Measurements from ENCODE around the gene CNKSR3. TPM values are rescaled to one million over a fixed set of nuclear protein-coding genes. Genes with fewer than 3 reads are reported as not detected.

CNKSR3 gene
- total RNA-seq, 6 experiments from 2014 or later = 15.3 to 21.7 (median 18.7) TPM

DNA sequence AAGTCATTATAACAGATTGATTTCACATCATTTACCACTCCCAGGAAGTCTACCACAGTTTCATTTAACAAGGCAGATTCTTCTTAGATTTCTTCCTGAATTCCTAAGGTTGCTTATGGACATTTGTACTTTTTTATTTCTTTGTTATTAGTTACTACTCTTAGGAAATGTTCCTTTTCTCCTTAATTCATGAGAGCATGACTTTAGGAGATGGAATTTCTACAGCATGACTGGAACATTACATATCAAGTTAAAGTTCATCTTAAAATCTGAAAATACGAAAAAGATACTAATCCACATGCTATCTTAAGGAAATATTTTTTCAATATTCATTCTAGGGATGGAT lies 22.3 kb downstream of the CNKSR3 start:
- peak; percentile 36 for DNase-seq
- H3K4me1 Mint-ChIP-seq (ENCODE audit: low read depth) = peaks cover 55% of the 10 kb centered on the region
- peak overlapping the region; percentile 72 for H3K27ac Mint-ChIP-seq
- TF ChIP-seq, protein P1, sequence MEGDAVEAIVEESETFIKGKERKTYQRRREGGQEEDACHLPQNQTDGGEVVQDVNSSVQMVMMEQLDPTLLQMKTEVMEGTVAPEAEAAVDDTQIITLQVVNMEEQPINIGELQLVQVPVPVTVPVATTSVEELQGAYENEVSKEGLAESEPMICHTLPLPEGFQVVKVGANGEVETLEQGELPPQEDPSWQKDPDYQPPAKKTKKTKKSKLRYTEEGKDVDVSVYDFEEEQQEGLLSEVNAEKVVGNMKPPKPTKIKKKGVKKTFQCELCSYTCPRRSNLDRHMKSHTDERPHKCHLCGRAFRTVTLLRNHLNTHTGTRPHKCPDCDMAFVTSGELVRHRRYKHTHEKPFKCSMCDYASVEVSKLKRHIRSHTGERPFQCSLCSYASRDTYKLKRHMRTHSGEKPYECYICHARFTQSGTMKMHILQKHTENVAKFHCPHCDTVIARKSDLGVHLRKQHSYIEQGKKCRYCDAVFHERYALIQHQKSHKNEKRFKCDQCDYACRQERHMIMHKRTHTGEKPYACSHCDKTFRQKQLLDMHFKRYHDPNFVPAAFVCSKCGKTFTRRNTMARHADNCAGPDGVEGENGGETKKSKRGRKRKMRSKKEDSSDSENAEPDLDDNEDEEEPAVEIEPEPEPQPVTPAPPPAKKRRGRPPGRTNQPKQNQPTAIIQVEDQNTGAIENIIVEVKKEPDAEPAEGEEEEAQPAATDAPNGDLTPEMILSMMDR (IDR thresholded peaks at IDR 0.05) = no peak
- no peaks in the 10 kb centered on the region; the same call in 1 of the 2 replicates for H3K27me3 Mint-ChIP-seq (ENCODE audit: insufficient read depth)
- no peaks in the 10 kb centered on the region for H3K9me3 Mint-ChIP-seq
- H3K4me3 Mint-ChIP-seq = peak overlapping the region; percentile 63
- H3K36me3 Mint-ChIP-seq (ENCODE audit: low read depth) = peaks cover 17% of the 10 kb centered on the region

DNA sequence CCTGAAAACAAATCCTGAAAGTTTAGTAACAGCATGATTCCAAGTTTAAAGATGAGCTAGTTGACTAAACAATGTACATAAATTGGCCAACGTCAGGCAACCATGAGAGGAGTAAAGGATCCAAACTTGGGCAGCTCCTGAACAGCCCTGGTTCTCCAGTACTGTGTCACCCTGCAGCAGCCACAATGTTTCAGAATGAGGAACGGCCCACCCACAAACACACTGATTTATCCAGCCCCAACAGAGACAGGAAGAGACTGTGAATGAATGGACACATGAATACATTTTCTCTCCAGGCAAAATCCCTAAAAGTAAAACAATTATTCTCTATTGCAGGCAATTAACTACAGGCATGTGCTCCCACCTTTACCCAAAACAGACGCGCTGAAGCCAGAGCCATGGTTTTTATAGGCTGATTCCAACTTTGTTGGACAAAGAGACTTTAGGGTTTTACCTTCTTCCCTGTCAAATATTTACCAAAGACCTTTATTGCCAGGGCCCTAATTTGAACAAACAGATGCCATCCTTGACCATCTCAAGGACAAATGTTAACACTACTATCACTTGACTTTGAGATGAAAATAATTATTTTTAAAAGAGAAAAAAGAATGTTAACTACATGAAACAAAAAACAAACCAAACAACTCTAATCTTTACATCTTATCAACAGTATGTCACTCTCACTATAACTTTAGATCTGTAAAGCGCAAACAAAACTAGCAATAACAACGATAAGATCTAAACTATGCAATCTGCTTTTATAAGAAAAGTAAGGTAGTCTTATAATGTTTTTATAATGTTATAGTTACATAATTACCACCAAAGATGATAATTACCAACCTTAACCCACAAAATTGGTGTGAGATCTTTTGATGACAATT lies 22.9 kb downstream of the CNKSR3 start:
- peaks cover 61% of the 10 kb centered on the region for H3K4me1 Mint-ChIP-seq (ENCODE audit: low read depth)
- no peak for DNase-seq
- H3K4me3 Mint-ChIP-seq = 0 out of 2 replicates have a peak overlapping the region, but pooled peaks have one; percentile 3
- peaks cover 17% of the 10 kb centered on the region for H3K36me3 Mint-ChIP-seq (ENCODE audit: low read depth)
- H3K9me3 Mint-ChIP-seq = no peaks in the 10 kb centered on the region
- H3K27me3 Mint-ChIP-seq (ENCODE audit: insufficient read depth) = no peaks in the 10 kb centered on the region; the same call in 1 of the 2 replicates
- TF ChIP-seq, protein P1 (IDR thresholded peaks at IDR 0.05) = no peak
- H3K27ac Mint-ChIP-seq = peak overlapping the region; percentile 72

DNA sequence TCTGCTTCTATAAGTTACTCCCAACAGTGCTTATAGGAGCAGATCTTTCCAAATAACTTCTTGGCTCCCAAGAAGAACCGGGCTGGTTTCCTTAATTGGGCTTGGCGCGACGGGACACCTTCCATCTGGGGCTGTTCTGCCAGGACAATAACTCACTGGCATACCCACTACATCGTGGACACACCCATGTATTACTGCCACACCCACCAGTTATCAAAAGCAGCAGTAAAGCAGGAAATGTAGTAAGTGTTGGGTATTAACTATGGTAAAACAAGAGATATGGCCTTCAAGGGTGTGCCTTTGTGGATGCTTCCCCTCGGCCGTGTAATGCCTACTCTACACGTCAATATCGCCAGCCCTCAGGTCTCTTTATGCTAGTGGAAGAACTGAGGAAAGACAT lies 24.7 kb downstream of the CNKSR3 start:
- DNase-seq = no peak
- no peak overlapping the region for H3K4me3 Mint-ChIP-seq
- no peak overlapping the region for H3K27ac Mint-ChIP-seq

DNA sequence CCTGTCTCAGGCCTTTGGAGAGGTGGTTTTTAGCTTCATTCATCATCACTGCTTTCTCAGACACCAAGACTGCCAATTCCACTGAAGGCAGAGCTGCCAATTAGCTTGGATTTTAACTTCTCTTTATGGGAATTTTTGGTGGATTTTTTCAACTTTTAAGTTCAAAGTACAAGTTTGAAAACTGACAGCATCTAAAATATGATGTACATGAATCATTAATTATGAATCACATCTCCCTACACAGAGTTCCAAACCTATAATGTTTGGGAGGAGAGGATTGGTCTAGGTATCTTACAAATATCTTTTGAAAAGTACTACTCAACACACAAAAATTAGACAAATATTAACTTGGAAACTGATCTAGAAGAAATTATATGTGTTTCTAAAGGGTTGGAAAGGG lies 25.5 kb downstream of the CNKSR3 start:
- TF ChIP-seq, protein P1 (IDR thresholded peaks at IDR 0.05) = no peak
- Mint-ChIP-seq H3K27me3 (ENCODE audit: insufficient read depth) (no peaks in the 10 kb centered on the region; the same call in 1 of the 2 replicates), H3K36me3 (ENCODE audit: low read depth) (peaks cover 15% of the 10 kb centered on the region), H3K27ac (no peak overlapping the region), H3K4me1 (ENCODE audit: low read depth) (peaks cover 77% of the 10 kb centered on the region), H3K9me3 (no peaks in the 10 kb centered on the region), H3K4me3 (no peak overlapping the region)
- no peak for DNase-seq

More for the DNA sequence above, 24.7 kb downstream of the CNKSR3 start:
- TF ChIP-seq, protein P1 (IDR thresholded peaks at IDR 0.05) = no peak
- peaks cover 17% of the 10 kb centered on the region for H3K36me3 Mint-ChIP-seq (ENCODE audit: low read depth)
- no peaks in the 10 kb centered on the region for H3K9me3 Mint-ChIP-seq
- peaks cover 70% of the 10 kb centered on the region for H3K4me1 Mint-ChIP-seq (ENCODE audit: low read depth)
- H3K27me3 Mint-ChIP-seq (ENCODE audit: insufficient read depth) = no peaks in the 10 kb centered on the region; the same call in 1 of the 2 replicates

DNA sequence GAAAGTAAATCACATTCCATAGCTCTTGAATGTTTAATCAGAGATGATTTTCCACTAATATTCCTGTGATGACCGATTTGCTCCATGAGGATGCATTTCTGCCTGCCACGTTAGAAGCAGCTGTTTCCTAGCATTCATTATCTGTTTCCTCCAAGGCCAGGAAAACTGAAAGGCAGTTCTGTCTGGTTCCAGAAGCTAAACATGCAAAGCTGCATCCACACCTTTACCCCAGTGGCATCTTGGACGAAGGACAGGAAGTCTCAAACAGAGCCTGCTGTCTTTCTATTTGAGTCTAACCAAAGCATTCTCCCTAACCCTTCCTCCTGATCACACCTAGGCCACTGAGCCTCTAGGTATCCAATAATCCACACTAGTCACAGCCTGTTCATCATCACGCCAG lies 27.6 kb downstream of the CNKSR3 start:
- Mint-ChIP-seq H3K27ac (no peak overlapping the region), H3K27me3 (ENCODE audit: insufficient read depth) (no peaks in the 10 kb centered on the region; the same call in 1 of the 2 replicates), H3K4me1 (ENCODE audit: low read depth) (peaks cover 77% of the 10 kb centered on the region), H3K9me3 (no peaks in the 10 kb centered on the region), H3K4me3 (no peak overlapping the region), H3K36me3 (ENCODE audit: low read depth) (peaks cover 8% of the 10 kb centered on the region)
- TF ChIP-seq, protein P1 (IDR thresholded peaks at IDR 0.05) = no peak
- no peak for DNase-seq
